Trophoblast cell (in vitro differentiated cells and primary cell): Measurements from ENCODE around the gene ZNF610.
A peak's percentile ranks its signal among the peaks of the same experiment; 100 is the strongest.
"Not testable (repeated sequence)": the region's sequence is repeated elsewhere in the genome, so short reads cannot be mapped to it uniquely, and the experiment has no call there.

ENCODE experiments used
- DNase-seq, 2 donors: peaks; one replicate each; pipeline ENCODE4 v3.0.0-alpha.2; 2016
- H2AFZ ChIP-seq: 2 replicates; pipeline ENCODE4 v1.6.1; 2013; ENCODE audit warnings: low read length, moderate library complexity, mild to moderate bottlenecking; ENCODE audit not compliant: insufficient read depth, poor library complexity
- H2AK5ac ChIP-seq: 2 replicates; pipeline ENCODE4 v1.6.1; 2013; ENCODE audit warnings: mild to moderate bottlenecking, low read length
- H2BK120ac ChIP-seq: 2 replicates; pipeline ENCODE4 v1.6.1; 2013; ENCODE audit warnings: low read length, mild to moderate bottlenecking, moderate library complexity; ENCODE audit not compliant: insufficient read depth, poor library complexity
- H2BK12ac ChIP-seq: 2 replicates; pipeline ENCODE4 v1.6.1; 2013; ENCODE audit warnings: mild to moderate bottlenecking, low read length, moderate library complexity
- H2BK5ac ChIP-seq: 2 replicates; pipeline ENCODE4 v1.6.1; 2013; ENCODE audit warnings: low read length, low read depth, moderate library complexity, mild to moderate bottlenecking; ENCODE audit not compliant: poor library complexity
- H3K14ac ChIP-seq: 2 replicates; pipeline ENCODE4 v1.6.1; 2013; ENCODE audit warnings: mild to moderate bottlenecking, low read length
- H3K18ac ChIP-seq: 2 replicates; pipeline ENCODE4 v1.6.1; 2013; ENCODE audit warnings: mild to moderate bottlenecking, low read length
- H3K23ac ChIP-seq: 2 replicates; pipeline ENCODE4 v1.6.1; 2013; ENCODE audit warnings: low read length
- H3K27ac ChIP-seq: 2 replicates; pipeline ENCODE4 v1.5.1; 2013; ENCODE audit warnings: low read depth, mild to moderate bottlenecking, inconsistent platforms, low read length, moderate library complexity
- H3K27me3 ChIP-seq: 2 replicates; pipeline ENCODE4 v1.6.1; 2013; ENCODE audit warnings: inconsistent platforms, mild to moderate bottlenecking, low read length, moderate library complexity; ENCODE audit not compliant: insufficient read depth
- H3K36me3 ChIP-seq, 2 experiments: 1 replicate in 1 of 2; 2 replicates in 1 of 2; pipeline ENCODE4 v1.6.1; 2013; ENCODE audit warnings: low read length in 2 of 2, mild to moderate bottlenecking in 2 of 2, moderate library complexity in 1 of 2; ENCODE audit not compliant: insufficient read depth in 2 of 2, control insufficient read depth in 1 of 2
- H3K4ac ChIP-seq: 2 replicates; pipeline ENCODE4 v1.6.1; 2013; ENCODE audit warnings: low read depth, mild to moderate bottlenecking, low read length, moderate library complexity
- H3K4me1 ChIP-seq, 2 experiments: 1 replicate in 1 of 2; 2 replicates in 1 of 2; pipeline ENCODE4 v1.6.1; 2013; ENCODE audit warnings: low read length in 2 of 2, mild to moderate bottlenecking in 2 of 2, moderate library complexity in 1 of 2; ENCODE audit not compliant: insufficient read depth in 2 of 2, control insufficient read depth in 1 of 2
- H3K4me2 ChIP-seq: 2 replicates; pipeline ENCODE4 v1.6.1; 2013; ENCODE audit warnings: inconsistent platforms, mild to moderate bottlenecking, low read length, moderate library complexity
- H3K4me3 ChIP-seq: 2 replicates; pipeline ENCODE4 v1.5.1; 2013; ENCODE audit warnings: mild to moderate bottlenecking, low read depth, low read length, inconsistent platforms
- H3K79me1 ChIP-seq: one replicate; pipeline ENCODE4 v1.6.1; 2013; ENCODE audit warnings: low read length
- H3K79me2 ChIP-seq: 2 replicates; pipeline ENCODE4 v1.6.1; 2013; ENCODE audit warnings: low read length, mild to moderate bottlenecking; ENCODE audit not compliant: control insufficient read depth, insufficient read depth, poor library complexity
- H3K9ac ChIP-seq: 2 replicates; pipeline ENCODE4 v1.6.1; 2013; ENCODE audit warnings: mild to moderate bottlenecking, low read length
- H3K9me3 ChIP-seq: 2 replicates; pipeline ENCODE4 v1.6.1; 2013; ENCODE audit warnings: low read depth, mild to moderate bottlenecking, control low read depth, inconsistent platforms, low read length; ENCODE audit not compliant: insufficient read depth
- H4K12ac ChIP-seq: 2 replicates; pipeline ENCODE4 v1.6.1; 2013; ENCODE audit warnings: low read depth, mild to moderate bottlenecking, low read length, moderate library complexity
- H4K8ac ChIP-seq: 2 replicates; pipeline ENCODE4 v1.6.1; 2013; ENCODE audit warnings: low read depth, mild to moderate bottlenecking, low read length, moderate library complexity
- H4K91ac ChIP-seq: one replicate; pipeline ENCODE4 v1.6.1; 2013; ENCODE audit warnings: low read depth, mild to moderate bottlenecking, low read length, moderate library complexity
- WGBS: extraction: QIAGEN DNeasy Blood & Tissue Kit; methylation state at CpG from one replicate; pipeline ENCODE4 v1.1.7; 2013; ENCODE audit warnings: missing lambda C conversion rate; ENCODE audit not compliant: insufficient read length, insufficient coverage; ENCODE audit errors: extremely low coverage; 5-methylcytosine and 5-hydroxymethylcytosine counted together

The ZNF610 gene

DNA sequence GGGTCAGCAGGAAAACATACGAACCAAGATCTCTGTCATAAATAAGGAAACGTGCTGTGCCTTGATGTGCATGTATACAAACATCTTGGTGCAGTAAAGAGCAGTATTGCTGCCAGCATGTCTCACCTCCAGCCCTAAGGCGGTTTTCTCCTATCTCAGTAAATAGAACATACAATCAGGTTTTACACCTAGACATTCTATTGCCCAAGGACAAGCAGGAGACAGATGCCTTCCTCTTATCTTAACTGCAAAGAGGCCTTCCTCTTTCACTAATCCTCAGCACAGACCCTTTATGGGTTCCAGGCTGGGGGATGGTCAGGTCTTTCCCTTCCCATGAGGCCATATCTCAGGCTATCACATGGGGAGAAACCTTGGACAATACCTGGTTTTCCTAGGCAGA is 3.0 kb downstream of the ZNF610 start:
- not testable (repeated sequence) for H2BK5ac ChIP-seq, H3K18ac ChIP-seq, H3K14ac ChIP-seq, H4K12ac ChIP-seq, H3K4me2 ChIP-seq, H4K8ac ChIP-seq, H3K23ac ChIP-seq, H2BK12ac ChIP-seq, H3K4me3 ChIP-seq, H3K27me3 ChIP-seq, H3K27ac ChIP-seq, H3K9ac ChIP-seq, H3K79me2 ChIP-seq, H2AK5ac ChIP-seq, H3K79me1 ChIP-seq, H4K91ac ChIP-seq, H3K36me3 ChIP-seq, H3K4me1 ChIP-seq, H2AFZ ChIP-seq, H3K4ac ChIP-seq, H2BK120ac ChIP-seq
- peaks cover 11% of the 10 kb centered on the region for H3K9me3 ChIP-seq
- peak; percentile 46 to 64 for DNase-seq
- WGBS: no CpG with 5 or more reads among the region's 3 CpGs

DNA sequence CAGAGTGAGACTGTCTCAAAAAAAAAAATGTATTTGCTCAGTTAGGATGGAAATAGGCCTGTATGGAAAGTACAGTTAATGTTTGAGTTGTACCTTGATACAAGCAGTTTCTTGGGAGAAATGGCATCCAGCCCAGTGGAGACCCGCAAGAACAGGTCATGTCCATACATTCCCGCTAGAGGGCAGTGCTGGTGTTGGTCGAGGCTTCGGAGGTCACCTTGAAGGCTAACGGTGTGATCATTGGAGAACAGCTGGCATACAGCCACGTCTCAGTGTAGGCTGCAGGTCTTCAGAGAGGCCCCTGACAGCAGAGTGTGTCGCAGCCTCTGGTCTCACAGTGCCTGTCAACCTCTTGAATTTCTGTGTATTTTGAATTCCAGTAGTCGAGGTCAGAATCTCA is 7.5 kb downstream of the ZNF610 start:
- peaks cover 3% of the 10 kb centered on the region for H3K9me3 ChIP-seq
- H3K4me2 ChIP-seq: no peak overlapping the region
- H3K79me2 ChIP-seq: no peaks in the 10 kb centered on the region
- H3K18ac ChIP-seq: no peak overlapping the region
- no peaks in the 10 kb centered on the region for H3K79me1 ChIP-seq
- no peak overlapping the region for H3K27ac ChIP-seq
- no peaks in the 10 kb centered on the region for H3K27me3 ChIP-seq
- H4K91ac ChIP-seq: no peak overlapping the region
- H2AFZ ChIP-seq: no peak overlapping the region
- H3K4me3 ChIP-seq: no peak overlapping the region
- peaks cover under 1 to 3% of the 10 kb centered on the region in 2 experiments for H3K36me3 ChIP-seq
- peak; percentile 38 to 63 for DNase-seq
- H3K14ac ChIP-seq: no peak overlapping the region
- no peak overlapping the region for H3K9ac ChIP-seq
- no peak overlapping the region for H2BK120ac ChIP-seq
- H2AK5ac ChIP-seq: no peak overlapping the region
- no peaks in the 10 kb centered on the region for H3K4me1 ChIP-seq
- WGBS: no CpG with 5 or more reads among the region's 8 CpGs
- no peak overlapping the region for H4K12ac ChIP-seq
- H3K4ac ChIP-seq: no peak overlapping the region
- no peak overlapping the region for H2BK12ac ChIP-seq
- no peak overlapping the region for H3K23ac ChIP-seq
- no peak overlapping the region for H4K8ac ChIP-seq
- no peak overlapping the region for H2BK5ac ChIP-seq

DNA sequence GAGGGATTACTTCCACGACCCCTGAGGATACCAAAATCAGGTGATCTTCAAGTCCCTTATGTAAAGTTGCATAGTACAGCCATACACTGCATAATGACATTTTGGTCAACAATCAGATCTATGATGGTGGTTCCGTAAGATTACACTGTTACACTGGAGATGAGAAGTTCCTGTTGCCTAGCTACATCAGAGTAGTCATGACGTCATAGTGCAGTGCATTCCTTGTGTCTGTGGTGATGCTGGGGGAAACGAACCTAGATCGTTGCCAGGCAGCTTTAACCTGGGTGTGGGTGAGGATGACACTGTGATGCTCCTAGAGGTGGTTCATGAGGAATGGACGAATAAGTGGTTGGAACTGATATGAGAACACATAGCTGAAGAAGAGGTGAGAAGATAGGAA is 9.1 kb downstream of the ZNF610 start:
- H2BK120ac ChIP-seq: no peak overlapping the region

GRCh38 chr19:52351512-52351911 is 15.5 kb downstream of the ZNF610 start:
- peaks cover 12 to 21% of the 10 kb centered on the region in 2 experiments for H3K36me3 ChIP-seq
- H3K4me2 ChIP-seq: no peak overlapping the region
- no peak overlapping the region for H3K14ac ChIP-seq
- H2BK120ac ChIP-seq: no peak overlapping the region
- no peak overlapping the region for H3K23ac ChIP-seq
- H3K4me3 ChIP-seq: no peak overlapping the region
- H4K91ac ChIP-seq: no peak overlapping the region
- H3K18ac ChIP-seq: no peak overlapping the region
- no peak overlapping the region for H4K12ac ChIP-seq
- no peak overlapping the region for H2AK5ac ChIP-seq
- no peak overlapping the region for H3K27ac ChIP-seq
- H4K8ac ChIP-seq: no peak overlapping the region
- H3K4me1 ChIP-seq: no peaks in the 10 kb centered on the region
- no CpG with 5 or more reads among the region's 9 CpGs for WGBS
- H3K4ac ChIP-seq: no peak overlapping the region
- no peak for DNase-seq
- H2BK12ac ChIP-seq: no peak overlapping the region
- H2AFZ ChIP-seq: no peak overlapping the region
- no peak overlapping the region for H3K9ac ChIP-seq
- H3K9me3 ChIP-seq: peaks cover 2% of the 10 kb centered on the region
- H3K27me3 ChIP-seq: no peaks in the 10 kb centered on the region
- H3K79me1 ChIP-seq: no peaks in the 10 kb centered on the region
- no peak overlapping the region for H2BK5ac ChIP-seq
- H3K79me2 ChIP-seq: no peaks in the 10 kb centered on the region

More for the DNA sequence above, 9.1 kb downstream of the ZNF610 start:
- H4K91ac ChIP-seq: no peak overlapping the region
- no peaks in the 10 kb centered on the region for H3K79me2 ChIP-seq
- no peak overlapping the region for H3K9ac ChIP-seq
- no peak overlapping the region for H3K18ac ChIP-seq
- no peak overlapping the region for H3K4ac ChIP-seq
- no peak overlapping the region for H3K4me3 ChIP-seq
- no peak overlapping the region for H4K8ac ChIP-seq
- no CpG with 5 or more reads among the region's 6 CpGs for WGBS
- no peak overlapping the region for H2AK5ac ChIP-seq
- H3K4me2 ChIP-seq: no peak overlapping the region
- H3K14ac ChIP-seq: no peak overlapping the region
- H2BK5ac ChIP-seq: no peak overlapping the region
- H3K9me3 ChIP-seq: peaks cover 5% of the 10 kb centered on the region
- no peak overlapping the region for H4K12ac ChIP-seq
- no peak overlapping the region for H2AFZ ChIP-seq
- peak in 1 of 2 donors; percentile 7 for DNase-seq
- no peak overlapping the region for H3K27ac ChIP-seq
- H3K36me3 ChIP-seq: peaks cover 7% of the 10 kb centered on the region in 2 experiments
- no peaks in the 10 kb centered on the region for H3K4me1 ChIP-seq
- H3K23ac ChIP-seq: no peak overlapping the region
- H3K27me3 ChIP-seq: no peaks in the 10 kb centered on the region
- H3K79me1 ChIP-seq: no peaks in the 10 kb centered on the region
- H2BK12ac ChIP-seq: no peak overlapping the region
